BLaER1 treated with 17β-estradiol and CSF1 and Interleukin-3, amounts not matched to agents 10 nM and 100 nM (cell line): ENCODE results near the gene NACAD.
"Not testable (repeated sequence)": the region's sequence is repeated elsewhere in the genome, so short reads cannot be mapped to it uniquely, and the experiment has no call there.

Source experiments
- H3K27ac ChIP-seq, 11 experiments: shearing (Covaris generic); formaldehyde crosslinking; 2 replicates each; pipeline ENCODE4 v1.8.1; 2022
- H3K27me3 ChIP-seq, 11 experiments: shearing (Covaris generic); formaldehyde crosslinking; 2 replicates each; pipeline ENCODE4 v1.8.1; 2022
- H3K36me3 ChIP-seq, 11 experiments: shearing (Covaris generic); formaldehyde crosslinking; 2 replicates each; pipeline ENCODE4 v1.8.1; 2022
- H3K4me1 ChIP-seq, 10 experiments: shearing (Covaris generic); formaldehyde crosslinking; 2 replicates each; pipeline ENCODE4 v1.8.1; 2022
- H3K4me2 ChIP-seq, 11 experiments: shearing (Covaris generic); formaldehyde crosslinking; 2 replicates each; pipeline ENCODE4 v1.8.1; 2022
- H3K4me3 ChIP-seq, 10 experiments: shearing (Covaris generic); formaldehyde crosslinking; 2 replicates each; pipeline ENCODE4 v1.8.1; 2022
- H3K9ac ChIP-seq, 11 experiments: shearing (Covaris generic); formaldehyde crosslinking; 2 replicates each; pipeline ENCODE4 v1.8.1; 2022
- H3K9me3 ChIP-seq, 11 experiments: shearing (Covaris generic); formaldehyde crosslinking; replicated peaks in 1 of 11; 2 replicates each; pipeline ENCODE4 v1.8.1; 2022
- H4K20me1 ChIP-seq, 11 experiments: shearing (Covaris generic); formaldehyde crosslinking; 2 replicates each; pipeline ENCODE4 v1.8.1; 2022
- Cebpa-rat ChIP-seq, 11 experiments: shearing (Covaris generic); IDR thresholded peaks; 2 replicates each; pipeline ENCODE4 v1.8.1; 2022

NACAD gene

GRCh38 chr7:45035893-45036292 lies 52.9 kb downstream of the NACAD start:
- H3K9me3 ChIP-seq = no peaks in the 10 kb centered on the region
- H3K4me2 ChIP-seq = peak overlapping the region; percentile 36 to 62 (median 49)
- no peaks in the 10 kb centered on the region for H3K27me3 ChIP-seq
- TF ChIP-seq Cebpa-rat (IDR thresholded peaks at IDR 0.05) = no peak
- H3K36me3 ChIP-seq = peaks cover 48 to 85% (median 67%) of the 10 kb centered on the region in 11 experiments
- H3K27ac ChIP-seq = peak overlapping the region in 4 of 11 experiments; percentile 0 to 29 (median 12); a peak in 1 of 22 replicates
- peaks cover 43 to 68% (median 49%) of the 10 kb centered on the region in 10 experiments for H3K4me1 ChIP-seq
- H3K9ac ChIP-seq = peak overlapping the region in 7 of 11 experiments; percentile 4 to 43 (median 12); a peak in 6 of 22 replicates
- peaks cover 37 to 100% (median 85%) of the 10 kb centered on the region in 11 experiments for H4K20me1 ChIP-seq
- no peak overlapping the region for H3K4me3 ChIP-seq

- no peak overlapping the region for H3K27ac ChIP-seq
- H3K4me1 ChIP-seq = peaks cover 44 to 65% (median 49%) of the 10 kb centered on the region in 10 experiments
- H3K27me3 ChIP-seq = no peaks in the 10 kb centered on the region
- no peak for TF ChIP-seq Cebpa-rat (IDR thresholded peaks at IDR 0.05)
- H3K36me3 ChIP-seq = peaks cover 44 to 85% (median 64%) of the 10 kb centered on the region in 11 experiments
- no peaks in the 10 kb centered on the region for H3K9me3 ChIP-seq
- no peak overlapping the region for H3K4me3 ChIP-seq
- H4K20me1 ChIP-seq = peaks cover 37 to 100% (median 85%) of the 10 kb centered on the region in 11 experiments
- H3K4me2 ChIP-seq = peak overlapping the region in 10 of 11 experiments; percentile 29 to 62 (median 52); a peak in 16 of 22 replicates
- peak overlapping the region in 1 of 11 experiments; percentile 14; a peak in 1 of 22 replicates for H3K9ac ChIP-seq
These were observed 53.4 kb downstream of the NACAD start for GRCh38 chr7:45035371-45035770.

GRCh38 chr7:45034710-45035109 lies 54.1 kb downstream of the NACAD start:
- H3K36me3 ChIP-seq = peaks cover 43 to 84% (median 57%) of the 10 kb centered on the region in 11 experiments
- H3K4me1 ChIP-seq = peaks cover 49 to 67% (median 55%) of the 10 kb centered on the region in 10 experiments
- H3K4me3 ChIP-seq, H3K27ac ChIP-seq, H3K9ac ChIP-seq, H3K9me3 ChIP-seq, H3K27me3 ChIP-seq: not testable (repeated sequence)
- peak overlapping the region in 3 of 11 experiments; percentile 30 to 56 (median 36); a peak in 1 of 22 replicates for H3K4me2 ChIP-seq
- H4K20me1 ChIP-seq = peaks cover 37 to 100% (median 89%) of the 10 kb centered on the region in 11 experiments

GRCh38 chr7:45033931-45034290 lies 54.9 kb downstream of the NACAD start:
- Histone ChIP-seq H3K4me2 (peak overlapping the region; percentile 3 to 58 (median 29); a peak in 10 of 22 replicates), H3K27ac (peak overlapping the region in 6 of 11 experiments; percentile 12 to 46 (median 14); a peak in 7 of 22 replicates), H3K36me3 (peaks cover 35 to 76% (median 49%) of the 10 kb centered on the region in 11 experiments), H3K9me3 (no peaks in the 10 kb centered on the region), H3K4me1 (peaks cover 57 to 75% (median 63%) of the 10 kb centered on the region in 10 experiments), H4K20me1 (peaks cover 37 to 100% (median 94%) of the 10 kb centered on the region in 11 experiments), H3K9ac (peak overlapping the region in 1 of 11 experiments; percentile 42; a peak in 1 of 22 replicates), H3K27me3 (no peaks in the 10 kb centered on the region), H3K4me3 (no peak overlapping the region)
- TF ChIP-seq Cebpa-rat (IDR thresholded peaks at IDR 0.05) = no peak

- H3K27me3 ChIP-seq = no peaks in the 10 kb centered on the region
- TF ChIP-seq Cebpa-rat (IDR thresholded peaks at IDR 0.05) = no peak
- H3K9ac ChIP-seq = peak overlapping the region in 1 of 11 experiments; percentile 42; a peak in 1 of 22 replicates
- H3K9me3 ChIP-seq = no peaks in the 10 kb centered on the region
- H3K27ac ChIP-seq = peak overlapping the region in 6 of 11 experiments; percentile 12 to 46 (median 18); a peak in 8 of 22 replicates
- H3K4me2 ChIP-seq = peak overlapping the region; percentile 3 to 58 (median 29); a peak in 20 of 22 replicates
- peaks cover 37 to 100% (median 89%) of the 10 kb centered on the region in 11 experiments for H4K20me1 ChIP-seq
- peaks cover 62 to 80% (median 68%) of the 10 kb centered on the region in 10 experiments for H3K4me1 ChIP-seq
- H3K36me3 ChIP-seq = peaks cover 30 to 71% (median 44%) of the 10 kb centered on the region in 11 experiments
- no peak overlapping the region for H3K4me3 ChIP-seq
These were observed 55.4 kb downstream of the NACAD start for GRCh38 chr7:45033261-45033930.

- H3K9ac ChIP-seq = peak overlapping the region in 1 of 11 experiments; percentile 2; a peak in 1 of 22 replicates
- peaks cover 71 to 89% (median 77%) of the 10 kb centered on the region in 10 experiments for H3K4me1 ChIP-seq
- no peak for TF ChIP-seq Cebpa-rat (IDR thresholded peaks at IDR 0.05)
- peaks cover 27 to 98% (median 79%) of the 10 kb centered on the region in 11 experiments for H4K20me1 ChIP-seq
- H3K4me3 ChIP-seq = no peak overlapping the region
- no peaks in the 10 kb centered on the region for H3K27me3 ChIP-seq
- H3K36me3 ChIP-seq = peaks cover 21 to 61% (median 34%) of the 10 kb centered on the region in 11 experiments; a peak in 20 of 22 replicates
- peak overlapping the region in 2 of 11 experiments; percentile 25 to 44; a peak in 2 of 22 replicates for H3K27ac ChIP-seq
- H3K9me3 ChIP-seq = no peaks in the 10 kb centered on the region
- H3K4me2 ChIP-seq = peak overlapping the region; percentile 3 to 58 (median 29); a peak in 14 of 22 replicates
These were observed 56.3 kb downstream of the NACAD start for GRCh38 chr7:45032421-45032820.

GRCh38 chr7:45031829-45032228 lies 56.9 kb downstream of the NACAD start:
- TF ChIP-seq Cebpa-rat (IDR thresholded peaks at IDR 0.05) = no peak
- Histone ChIP-seq H3K4me3 (no peak overlapping the region), H3K27me3 (no peaks in the 10 kb centered on the region), H4K20me1 (peaks cover 22 to 92% (median 73%) of the 10 kb centered on the region in 11 experiments), H3K9me3 (no peaks in the 10 kb centered on the region), H3K4me2 (peak overlapping the region in 9 of 11 experiments; percentile 3 to 58 (median 22); a peak in 12 of 22 replicates), H3K4me1 (peaks cover 72 to 90% (median 77%) of the 10 kb centered on the region in 10 experiments), H3K9ac (no peak overlapping the region), H3K36me3 (peaks cover 20 to 57% (median 31%) of the 10 kb centered on the region in 11 experiments; a peak in 19 of 22 replicates), H3K27ac (0 out of 22 replicates have a peak overlapping the region, but pooled peaks of 1 of the 11 experiments have one; percentile 44)
